ENCODE data around the gene PDE8B.

PDE8B gene

GRCh38 chr5:77420940-77421339 is 210.5 kb downstream of the PDE8B start:
- in situ Hi-C loops (cut with HindIII; ENCODE audit: low pct_ligation_motif_present, low sequenced_read_pairs): no loop called here

GRCh38 chr5:77423022-77423750 is 212.7 kb downstream of the PDE8B start:
- H3K36me3 ChIP-seq (replicated peaks): no peaks in the 10 kb centered on the region
- no peak overlapping the region for H3K27ac ChIP-seq
- H3K27me3 ChIP-seq (replicated peaks): no peaks in the 10 kb centered on the region
- H3K4me3 ChIP-seq (ENCODE audit: low read depth, low read length): no peak overlapping the region
- no peak for DNase-seq
- in situ Hi-C loops (cut with HindIII; ENCODE audit: low pct_ligation_motif_present, low sequenced_read_pairs): no loop called here
- TF ChIP-seq, protein P1, sequence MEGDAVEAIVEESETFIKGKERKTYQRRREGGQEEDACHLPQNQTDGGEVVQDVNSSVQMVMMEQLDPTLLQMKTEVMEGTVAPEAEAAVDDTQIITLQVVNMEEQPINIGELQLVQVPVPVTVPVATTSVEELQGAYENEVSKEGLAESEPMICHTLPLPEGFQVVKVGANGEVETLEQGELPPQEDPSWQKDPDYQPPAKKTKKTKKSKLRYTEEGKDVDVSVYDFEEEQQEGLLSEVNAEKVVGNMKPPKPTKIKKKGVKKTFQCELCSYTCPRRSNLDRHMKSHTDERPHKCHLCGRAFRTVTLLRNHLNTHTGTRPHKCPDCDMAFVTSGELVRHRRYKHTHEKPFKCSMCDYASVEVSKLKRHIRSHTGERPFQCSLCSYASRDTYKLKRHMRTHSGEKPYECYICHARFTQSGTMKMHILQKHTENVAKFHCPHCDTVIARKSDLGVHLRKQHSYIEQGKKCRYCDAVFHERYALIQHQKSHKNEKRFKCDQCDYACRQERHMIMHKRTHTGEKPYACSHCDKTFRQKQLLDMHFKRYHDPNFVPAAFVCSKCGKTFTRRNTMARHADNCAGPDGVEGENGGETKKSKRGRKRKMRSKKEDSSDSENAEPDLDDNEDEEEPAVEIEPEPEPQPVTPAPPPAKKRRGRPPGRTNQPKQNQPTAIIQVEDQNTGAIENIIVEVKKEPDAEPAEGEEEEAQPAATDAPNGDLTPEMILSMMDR (IDR thresholded peaks at IDR 0.05; ENCODE audit: low read depth, low read length, missing control alignments): no peak

More at GRCh38 chr5:77420940-77421339, 210.5 kb downstream of the PDE8B start:
- no peak for DNase-seq
- Histone ChIP-seq H3K27me3 (replicated peaks) (no peaks in the 10 kb centered on the region), H3K27ac (no peak overlapping the region), H3K36me3 (replicated peaks) (no peaks in the 10 kb centered on the region), H3K4me3 (ENCODE audit: low read depth, low read length) (no peak overlapping the region)
- TF ChIP-seq, protein P1 (IDR thresholded peaks at IDR 0.05; ENCODE audit: low read depth, low read length, missing control alignments): no peak

- peaks cover 4% of the 10 kb centered on the region for H3K36me3 ChIP-seq (replicated peaks)
- in situ Hi-C loops (cut with HindIII; ENCODE audit: low pct_ligation_motif_present, low sequenced_read_pairs): no loop called here
Measured at GRCh38 chr5:77424921-77425320, 214.4 kb downstream of the PDE8B start.

DNA sequence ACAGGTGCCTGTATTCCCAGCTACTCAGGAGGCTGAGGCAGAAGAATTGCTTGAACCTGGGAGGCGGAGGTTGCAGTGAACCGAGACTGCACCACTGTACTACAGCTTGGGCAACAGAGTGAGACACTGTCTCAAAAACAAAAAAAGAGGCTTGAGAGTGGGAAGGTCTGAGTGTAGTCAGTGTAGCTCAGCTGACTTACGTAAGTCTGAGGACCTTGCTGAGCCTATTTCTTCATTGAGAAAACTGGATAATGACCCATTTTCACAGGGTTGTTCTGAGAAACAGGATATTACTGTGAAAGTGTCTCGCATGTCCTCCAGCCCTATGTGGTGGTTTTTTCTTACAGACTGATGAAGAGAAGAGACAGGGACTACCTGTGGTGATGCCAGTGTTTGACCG is 214.9 kb downstream of the PDE8B start:
- H3K4me3 ChIP-seq (ENCODE audit: low read depth, low read length): no peak overlapping the region
- H3K27me3 ChIP-seq (replicated peaks): no peaks in the 10 kb centered on the region
- H3K36me3 ChIP-seq (replicated peaks): peaks cover 9% of the 10 kb centered on the region
- TF ChIP-seq, protein P1 (IDR thresholded peaks at IDR 0.05; ENCODE audit: low read depth, low read length, missing control alignments): no peak
- no peak for DNase-seq
- in situ Hi-C loops (cut with HindIII; ENCODE audit: low pct_ligation_motif_present, low sequenced_read_pairs): no loop called here
- H3K27ac ChIP-seq: no peak overlapping the region

More at GRCh38 chr5:77424921-77425320, 214.4 kb downstream of the PDE8B start:
- DNase-seq: no peak
- no peak overlapping the region for H3K27ac ChIP-seq
- no peak overlapping the region for H3K4me3 ChIP-seq (ENCODE audit: low read depth, low read length)
- TF ChIP-seq, protein P1 (IDR thresholded peaks at IDR 0.05; ENCODE audit: low read depth, low read length, missing control alignments): no peak
- no peaks in the 10 kb centered on the region for H3K27me3 ChIP-seq (replicated peaks)

DNA sequence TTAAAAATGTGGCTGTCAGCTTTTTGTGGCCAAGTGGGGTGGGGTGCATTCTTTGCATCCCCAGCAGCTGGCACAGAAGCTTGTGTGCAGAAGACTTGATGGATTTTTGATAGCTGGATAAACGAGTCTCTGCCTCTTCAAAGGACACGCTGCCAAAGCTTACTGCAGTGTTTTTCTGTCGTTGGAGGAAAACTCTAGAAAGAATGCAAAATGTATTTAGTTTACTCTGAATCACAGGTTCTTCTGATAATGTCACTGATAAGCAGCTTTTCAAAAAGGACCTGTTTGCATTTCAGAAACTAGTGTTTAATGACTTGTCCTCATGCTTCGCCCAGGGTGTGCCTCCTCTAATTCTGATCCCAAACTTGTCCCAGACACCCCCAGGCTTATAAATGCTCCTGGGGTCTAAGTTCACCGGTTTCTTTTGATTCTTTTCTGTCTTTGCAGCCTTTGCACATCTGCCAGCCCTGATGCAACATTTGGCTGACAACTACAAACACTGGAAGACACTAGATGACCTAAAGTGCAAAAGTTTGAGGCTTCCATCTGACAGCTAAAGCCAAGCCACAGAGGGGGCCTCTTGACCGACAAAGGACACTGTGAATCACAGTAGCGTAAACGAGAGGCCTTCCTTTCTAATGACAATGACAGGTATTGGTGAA is 215.6 kb downstream of the PDE8B start:
- H3K27ac ChIP-seq: peak overlapping the region; percentile 28
- peak; percentile 22 for DNase-seq
- in situ Hi-C loops (cut with HindIII; ENCODE audit: low pct_ligation_motif_present, low sequenced_read_pairs): no loop called here
- H3K4me3 ChIP-seq (ENCODE audit: low read depth, low read length): no peak overlapping the region
- TF ChIP-seq, protein P1 (IDR thresholded peaks at IDR 0.05; ENCODE audit: low read depth, low read length, missing control alignments): no peak
- H3K36me3 ChIP-seq (replicated peaks): peaks cover 11% of the 10 kb centered on the region
- no peaks in the 10 kb centered on the region for H3K27me3 ChIP-seq (replicated peaks)

Data from brain microvascular endothelial cell (primary cell).